ENCODE data around the gene IST1. TPM values are rescaled to one million over a fixed set of nuclear protein-coding genes. Genes with fewer than 3 reads are reported as not detected.

Gene IST1
- total RNA-seq, 1 donor from 2014 or later, result 167 TPM

GRCh38 chr16:71961066-71962039 lies 66.0 kb downstream of the IST1 start:
- intact Hi-C loops (cut with micrococcal nuclease), result loop anchor here (5.0 to 10.0 kb wide), 4 partner anchors 64 to 237 kb away; partner anchors contain the start of genes AP1G1, IST1, PHLPP2 and ZNF821
- Mint-ChIP-seq H3K27me3 (ENCODE audit: low read depth) (peaks cover 4% of the 10 kb centered on the region), H3K4me1 (ENCODE audit: low read depth) (peaks cover 18% of the 10 kb centered on the region), H3K36me3 (ENCODE audit: low read depth) (no peaks in the 10 kb centered on the region), H3K4me3 (ENCODE audit: low read depth) (no peak overlapping the region), H3K27ac (no peak overlapping the region), H3K9me3 (no peaks in the 10 kb centered on the region)
- peak; percentile 67 for DNase-seq (ENCODE audit: low spot score)

GRCh38 chr16:71963125-71963875 lies 68.0 kb downstream of the IST1 start:
- intact Hi-C loops (cut with micrococcal nuclease), result loop anchor here (5.0 to 10.0 kb wide), 4 partner anchors 66 to 238 kb away; partner anchors contain the start of genes AP1G1, IST1, PHLPP2 and ZNF821
- Mint-ChIP-seq H3K4me3 (ENCODE audit: low read depth) (no peak overlapping the region), H3K36me3 (ENCODE audit: low read depth) (no peaks in the 10 kb centered on the region)

GRCh38 chr16:71965223-71965622 lies 69.9 kb downstream of the IST1 start:
- Mint-ChIP-seq H3K4me3 (ENCODE audit: low read depth) (no peak overlapping the region), H3K27ac (no peak overlapping the region), H3K36me3 (ENCODE audit: low read depth) (no peaks in the 10 kb centered on the region), H3K27me3 (ENCODE audit: low read depth) (no peaks in the 10 kb centered on the region), H3K4me1 (ENCODE audit: low read depth) (peaks cover 11% of the 10 kb centered on the region), H3K9me3 (no peaks in the 10 kb centered on the region)
- intact Hi-C loops (cut with micrococcal nuclease), result loop anchor here (10.0 kb wide), 1 partner anchor 240 kb away; the partner anchor contains the start of gene PHLPP2
- DNase-seq (ENCODE audit: low spot score), result no peak

More at GRCh38 chr16:71963125-71963875, 68.0 kb downstream of the IST1 start:
- no peak for DNase-seq (ENCODE audit: low spot score)
- Mint-ChIP-seq H3K27ac (no peak overlapping the region), H3K9me3 (no peaks in the 10 kb centered on the region), H3K4me1 (ENCODE audit: low read depth) (peaks cover 13% of the 10 kb centered on the region), H3K27me3 (ENCODE audit: low read depth) (peaks cover 4% of the 10 kb centered on the region)

- Mint-ChIP-seq H3K36me3 (ENCODE audit: low read depth) (no peaks in the 10 kb centered on the region), H3K9me3 (no peaks in the 10 kb centered on the region), H3K27ac (no peak overlapping the region), H3K4me1 (ENCODE audit: low read depth) (peaks cover 9% of the 10 kb centered on the region), H3K27me3 (ENCODE audit: low read depth) (no peaks in the 10 kb centered on the region), H3K4me3 (ENCODE audit: low read depth) (no peak overlapping the region)
- DNase-seq (ENCODE audit: low spot score), result no peak
- intact Hi-C loops (cut with micrococcal nuclease), result loop anchor here (10.0 kb wide), 1 partner anchor 242 kb away; the partner anchor contains the start of gene PHLPP2
These were observed 71.6 kb downstream of the IST1 start for GRCh38 chr16:71966932-71967331.

- H3K4me1 Mint-ChIP-seq (ENCODE audit: low read depth), result no peaks in the 10 kb centered on the region
- intact Hi-C loops (cut with micrococcal nuclease), result loop anchor here (10.0 kb wide), 1 partner anchor 245 kb away; the partner anchor contains the start of gene PHLPP2
- H3K36me3 Mint-ChIP-seq (ENCODE audit: low read depth), result no peaks in the 10 kb centered on the region
- H3K27ac Mint-ChIP-seq, result no peak overlapping the region
- no peaks in the 10 kb centered on the region for H3K27me3 Mint-ChIP-seq (ENCODE audit: low read depth)
- H3K4me3 Mint-ChIP-seq (ENCODE audit: low read depth), result no peak overlapping the region
- DNase-seq (ENCODE audit: low spot score), result no peak
- H3K9me3 Mint-ChIP-seq, result no peaks in the 10 kb centered on the region
These were observed 74.0 kb downstream of the IST1 start for GRCh38 chr16:71969353-71969752.

- Mint-ChIP-seq H3K36me3 (ENCODE audit: low read depth) (no peaks in the 10 kb centered on the region), H3K4me1 (ENCODE audit: low read depth) (no peaks in the 10 kb centered on the region), H3K27ac (no peak overlapping the region), H3K9me3 (no peaks in the 10 kb centered on the region), H3K27me3 (ENCODE audit: low read depth) (no peaks in the 10 kb centered on the region), H3K4me3 (ENCODE audit: low read depth) (no peak overlapping the region)
- intact Hi-C loops (cut with micrococcal nuclease), result no loop called here
- no peak for DNase-seq (ENCODE audit: low spot score)
These were observed 76.2 kb downstream of the IST1 start for GRCh38 chr16:71971571-71971970.

GRCh38 chr16:71972356-71972755 lies 77.0 kb downstream of the IST1 start:
- H3K27ac Mint-ChIP-seq, result no peak overlapping the region
- no peak for DNase-seq (ENCODE audit: low spot score)
- H3K4me1 Mint-ChIP-seq (ENCODE audit: low read depth), result no peaks in the 10 kb centered on the region
- no peaks in the 10 kb centered on the region for H3K9me3 Mint-ChIP-seq
- H3K4me3 Mint-ChIP-seq (ENCODE audit: low read depth), result no peak overlapping the region
- H3K27me3 Mint-ChIP-seq (ENCODE audit: low read depth), result no peaks in the 10 kb centered on the region
- intact Hi-C loops (cut with micrococcal nuclease), result no loop called here
- H3K36me3 Mint-ChIP-seq (ENCODE audit: low read depth), result no peaks in the 10 kb centered on the region

- Mint-ChIP-seq H3K27me3 (ENCODE audit: low read depth) (no peaks in the 10 kb centered on the region), H3K4me3 (ENCODE audit: low read depth) (no peak overlapping the region), H3K9me3 (no peaks in the 10 kb centered on the region), H3K36me3 (ENCODE audit: low read depth) (no peaks in the 10 kb centered on the region), H3K27ac (no peak overlapping the region), H3K4me1 (ENCODE audit: low read depth) (no peaks in the 10 kb centered on the region)
- no peak for DNase-seq (ENCODE audit: low spot score)
- intact Hi-C loops (cut with micrococcal nuclease), result no loop called here
These were observed 77.7 kb downstream of the IST1 start for GRCh38 chr16:71973001-71973400.

GRCh38 chr16:71974068-71974818 lies 78.9 kb downstream of the IST1 start:
- no peak for DNase-seq (ENCODE audit: low spot score)
- Mint-ChIP-seq H3K9me3 (no peaks in the 10 kb centered on the region), H3K4me3 (ENCODE audit: low read depth) (no peak overlapping the region), H3K27me3 (ENCODE audit: low read depth) (no peaks in the 10 kb centered on the region), H3K27ac (no peak overlapping the region), H3K36me3 (ENCODE audit: low read depth) (no peaks in the 10 kb centered on the region), H3K4me1 (ENCODE audit: low read depth) (no peaks in the 10 kb centered on the region)
- intact Hi-C loops (cut with micrococcal nuclease), result no loop called here

Other genes with a start within 250 kb of the IST1 start
- 15.8 and 16.1 TPM in 2 replicates for gene PHLPP2, start 170.8 kb upstream of the IST1 start, total RNA-seq
- 90.6 and 91.6 TPM in 2 replicates for gene AP1G1, start 86.7 kb upstream of the IST1 start, total RNA-seq
- gene ATXN1L, start 49.6 kb upstream of the IST1 start, total RNA-seq, result 17.2 and 19.7 TPM in 2 replicates
- 7.9 and 9.2 TPM in 2 replicates for gene ZNF821, start 11.3 kb upstream of the IST1 start, total RNA-seq
- not detected in 2 replicates for gene PKD1L3, start 104.9 kb downstream of the IST1 start, total RNA-seq
- 26.7 and 27.1 TPM in 2 replicates for gene DHODH, start 113.2 kb downstream of the IST1 start, total RNA-seq
- not detected in 2 replicates for gene HP, start 159.0 kb downstream of the IST1 start, total RNA-seq
- gene HPR, start 167.7 kb downstream of the IST1 start, total RNA-seq, result not detected in 2 replicates
- gene TXNL4B, start 198.1 kb downstream of the IST1 start, total RNA-seq, result 16.5 and 17.1 TPM in 2 replicates
- gene DHX38, start 198.3 kb downstream of the IST1 start, total RNA-seq, result 86.3 and 95.8 TPM in 2 replicates